Left cardiac atrium (tissue), 2 donors: ENCODE results near the gene ZNF227. TPM values are rescaled to one million over a fixed set of nuclear protein-coding genes. Genes with fewer than 3 reads are reported as not detected.

Experiments
- total RNA-seq, 2 donors: library from RNA; stranded (reverse); fragmentation: NEBNext Ultra II Directional; extraction: Animal tissue kit (Norgen Biotek cat#: 25700); gene quantifications; one replicate each; pipeline ENCODE4 v1.2.1, GENCODE V29; 2021
- donor health status: DM: no; HTN: yes; CAD: no; lungs with severe emphysema.
- donor health status: DM: yes; HTN: yes; CAD: no.

ZNF227 gene
- total RNA-seq, 2 donors from 2014 or later, result 11.1 to 12.9 TPM

Other genes starting within 250 kb of the ZNF227 start
- gene ZNF155, start 228.3 kb upstream of the ZNF227 start, total RNA-seq, result 1 to 10 TPM; 6.8 to 9.2 TPM
- gene ZNF230, start 209.6 kb upstream of the ZNF227 start, total RNA-seq, result 1 to 10 TPM; 3.5 to 3.7 TPM
- gene ZNF222, start 187.2 kb upstream of the ZNF227 start, total RNA-seq, result 1 to 10 TPM; 3.5 to 4.0 TPM
- 1 to 10 TPM; 2.8 to 2.9 TPM for gene ZNF223, start 160.5 kb upstream of the ZNF227 start, total RNA-seq
- gene ZNF284, start 140.4 kb upstream of the ZNF227 start, total RNA-seq, result 1 to 10 TPM; 1.9 TPM
- 10 to 100 TPM; 11.1 to 13.4 TPM for gene ZNF224, start 118.2 kb upstream of the ZNF227 start, total RNA-seq
- gene ZNF225, start 99.1 kb upstream of the ZNF227 start, total RNA-seq, result 1 to 10 TPM; 3.2 to 3.3 TPM
- 1 to 10 TPM; 8.1 to 9.6 TPM for gene ZNF234, start 71.0 kb upstream of the ZNF227 start, total RNA-seq
- 10 to 100 TPM; 14.9 to 17.8 TPM for gene ZNF226, start 47.4 kb upstream of the ZNF227 start, total RNA-seq
- 1 to 10 TPM; 3.4 to 5.5 TPM for gene ZNF233, start 47.4 kb downstream of the ZNF227 start, total RNA-seq
- gene ZNF235, start 92.5 kb downstream of the ZNF227 start, total RNA-seq, result 1 to 10 TPM; 3.3 to 4.3 TPM
- 1 to 10 TPM; 4.5 to 5.2 TPM for gene ZNF112, start 144.1 kb downstream of the ZNF227 start, total RNA-seq
- 1 to 10 TPM; 3.6 to 3.9 TPM for gene ZNF285, start 189.1 kb downstream of the ZNF227 start, total RNA-seq
- 1 to 10 TPM; 5.2 to 5.6 TPM for gene ZNF229, start 235.9 kb downstream of the ZNF227 start, total RNA-seq